K562 (cell line): ENCODE measurements around the gene UBE3B. TPM values are rescaled to one million over a fixed set of nuclear protein-coding genes. Genes with fewer than 3 reads are reported as not detected.

Experiments used
- CBX3 ChIP-seq, 2 experiments: IDR thresholded peaks; 1 replicate in 1 of 2; 2 replicates in 1 of 2; pipeline ENCODE4 v1.6.1; 2012; ENCODE audit warnings: inconsistent platforms in 2 of 2, low read length in 2 of 2, borderline replicate concordance in 1 of 2, control low read depth in 1 of 2
- DEAF1 ChIP-seq: fragments of 450-650 bp; formaldehyde crosslinking; IDR thresholded peaks from 2 replicates; pipeline ENCODE4 v1.4.0; 2020; ENCODE audit warnings: mild to moderate bottlenecking, moderate library complexity
- GABPB1 ChIP-seq: sonication (generic); formaldehyde crosslinking; IDR thresholded peaks from 2 replicates; pipeline ENCODE4 v1.8.0; 2022; ENCODE audit warnings: mild to moderate bottlenecking, missing genetic modification reagents
- HEY1 ChIP-seq: fragments of 250-450 bp; sonication (Bioruptor Pico); IDR thresholded peaks from 2 replicates; pipeline ENCODE4 v1.5.0; 2020; ENCODE audit warnings: mild to moderate bottlenecking, moderate library complexity, borderline replicate concordance
- MIER1 ChIP-seq: fragments of 450-650 bp; IDR thresholded peaks from 2 replicates; pipeline ENCODE4 v1.6.1; 2016; ENCODE audit warnings: antibody characterized with exemption, mild to moderate bottlenecking, low read depth
- MYNN ChIP-seq, 2 experiments: sonication (generic); formaldehyde crosslinking in 1 of 2; IDR thresholded peaks; 2 replicates each; pipeline versions ENCODE4 v1.5.0 to v1.6.1; 2016 to 2020; ENCODE audit warnings: antibody characterized with exemption in 1 of 2, missing genetic modification reagents in 1 of 2
- RBFOX2 ChIP-seq: fragments of 200-400 bp; formaldehyde crosslinking; IDR thresholded peaks from 2 replicates; pipeline ENCODE4 v1.6.1; 2017; ENCODE audit warnings: low read depth, mild to moderate bottlenecking, low read length, moderate library complexity
- RFX1 ChIP-seq: fragments of 450-650 bp; IDR thresholded peaks from 2 replicates; pipeline ENCODE4 v1.6.1; 2016; ENCODE audit warnings: mild to moderate bottlenecking, moderate library complexity
- SP2 ChIP-seq: IDR thresholded peaks from 2 replicates; pipeline ENCODE4 v1.6.1; 2011; ENCODE audit warnings: mild to moderate bottlenecking, low read depth, low read length, moderate library complexity; ENCODE audit not compliant: poor library complexity, severe bottlenecking; ENCODE audit errors: extremely low read depth
- TGIF2 ChIP-seq: sonication (generic); formaldehyde crosslinking; IDR thresholded peaks from 2 replicates; pipeline ENCODE4 v1.8.1; 2022; ENCODE audit warnings: mild to moderate bottlenecking, missing genetic modification reagents, moderate library complexity
- TSC22D4 ChIP-seq: fragments of 450-650 bp; IDR thresholded peaks from 2 replicates; pipeline ENCODE4 v1.6.1; 2016; ENCODE audit warnings: missing genetic modification characterization, missing biosample characterization, control low read depth
- ZFP91 ChIP-seq: sonication (generic); formaldehyde crosslinking; IDR thresholded peaks from 2 replicates; pipeline ENCODE4 v1.8.0; 2022; ENCODE audit warnings: mild to moderate bottlenecking, missing genetic modification reagents
- ZNF23 ChIP-seq: fragments of 250-450 bp; sonication (Bioruptor Pico); IDR thresholded peaks from 2 replicates; pipeline ENCODE4 v1.4.0; 2020; ENCODE audit warnings: mild to moderate bottlenecking
- polyA plus RNA-seq, 8 experiments: library from polyadenylated mRNA; depleted of rRNA in 4 of 8; stranded (reverse) in 5 of 8; unstranded in 3 of 8; fragments of >200 nt; fragmentation: Nextera tagmentation in 2 of 8; fragmentation: Illumina TruSeq in 1 of 8; extraction: Ambion mirVana in 2 of 8; extraction: Trizol in 1 of 8; gene quantifications; 2 replicates each; pipeline versions ENCODE4 v1.2.1 to v1.2.3, GENCODE V29; 2011 to 2014; ENCODE audit warnings: inconsistent platforms in 1 of 8, missing spikeins in 1 of 8
- total RNA-seq, 7 experiments: library from RNA; depleted of rRNA in 6 of 7; stranded (reverse); fragments of >200 nt in 6 of 7; fragmentation: Illumina TruSeq in 2 of 7; extraction: Trizol in 2 of 7; gene quantifications; 2 replicates each; pipeline versions ENCODE4 v1.2.1 to v1.2.3, GENCODE V29; 2011 to 2021; ENCODE audit warnings: low replicate concordance in 1 of 7

Gene UBE3B
- total and polyA plus RNA-seq, 9 of the 15 experiments (the other 6 are each of a cell fraction or from before 2014, with no cell fraction given) = 7.6 to 23.6 (median 15.5) TPM

GRCh38 chr12:109469517-109469916 is 7.9 kb upstream of the UBE3B start (continued):
- TF ChIP-seq CBX3 (IDR thresholded peaks at IDR 0.05; ENCODE audit: borderline replicate concordance in 1 of 2, low read length in 2 of 2) = no peak
- no peak for TF ChIP-seq HEY1 (CRISPR knock-in tag)
- no peak for TF ChIP-seq TGIF2 (CRISPR knock-in tag)
- no peak for TF ChIP-seq MIER1
- no peak for TF ChIP-seq RBFOX2
- TF ChIP-seq SP2 = no peak
- no peak for TF ChIP-seq ZNF23 (CRISPR knock-in tag)
- no peak for TF ChIP-seq GABPB1 (CRISPR knock-in tag)
- TF ChIP-seq ZFP91 (CRISPR knock-in tag) = no peak
- no peak for TF ChIP-seq MYNN (IDR thresholded peaks at IDR 0.05)
- TF ChIP-seq MYNN (CRISPR knock-in tag; IDR thresholded peaks at IDR 0.05) = no peak
- no peak for TF ChIP-seq TSC22D4 (tag)
- TF ChIP-seq DEAF1 (CRISPR knock-in tag) = no peak
- no peak for TF ChIP-seq RFX1
